ENCODE data around the gene MIB2. TPM values are rescaled to one million over a fixed set of nuclear protein-coding genes. Genes with fewer than 3 reads are reported as not detected.

The MIB2 gene
- total RNA-seq, 3 donors from 2014 or later (not counting 1 experiment from before 2014, with no cell fraction given), result 44.9 to 54.1 (median 46.0) TPM

GRCh38 chr1:1616045-1616790 lies 918 bp downstream of the MIB2 start:
- no peaks in the 10 kb centered on the region for H3K27me3 Mint-ChIP-seq (ENCODE audit: low read depth in 2 of 2)
- H3K4me3 ChIP-seq (ENCODE audit: low read length), result peak overlapping the region; percentile 26
- ATAC-seq (peak in 2 of 3 donors; percentile 14), DNase-seq (peak in 1 of 2 donors; percentile 68)
- H3K36me3 ChIP-seq (ENCODE audit: control insufficient read depth, insufficient read depth, low read length), result no peaks in the 10 kb centered on the region
- no peak for TF ChIP-seq CTCF (IDR thresholded peaks at IDR 0.05)
- H3K4me1 Mint-ChIP-seq, result peaks cover 18 to 22% of the 10 kb centered on the region in 2 donors
- H3K9me3 ChIP-seq (ENCODE audit: control insufficient read depth, insufficient read depth, low read length), result no peaks in the 10 kb centered on the region
- H3K27ac Mint-ChIP-seq, result peak overlapping the region in 1 of 2 donors; percentile 67
- peaks cover 24% of the 10 kb centered on the region for H3K4me1 ChIP-seq (ENCODE audit: control insufficient read depth, insufficient read depth, low read length)
- no peak overlapping the region for H3K27ac ChIP-seq (ENCODE audit: low read length)
- no peaks in the 10 kb centered on the region for H3K27me3 ChIP-seq (ENCODE audit: control insufficient read depth, insufficient read depth, low read length)
- peak overlapping the region; percentile 81 for H3K4me3 Mint-ChIP-seq
- intact Hi-C loops (cut with micrococcal nuclease), result loop anchor here (10.0 kb wide), 1 partner anchor 59 kb away; no protein-coding TSS in a partner anchor
- H3K36me3 Mint-ChIP-seq, result no peaks in the 10 kb centered on the region
- no peaks in the 10 kb centered on the region for H3K9me3 Mint-ChIP-seq
- 12% methylated on average over 80 of the region's 80 CpGs for WGBS (ENCODE audit: insufficient coverage)

GRCh38 chr1:1616838-1617237 lies 1.5 kb downstream of the MIB2 start:
- no peaks in the 10 kb centered on the region for H3K27me3 Mint-ChIP-seq (ENCODE audit: low read depth in 2 of 2)
- no peak for TF ChIP-seq CTCF (IDR thresholded peaks at IDR 0.05)
- intact Hi-C loops (cut with micrococcal nuclease), result loop anchor here (10.0 kb wide), 1 partner anchor 58 kb away; no protein-coding TSS in a partner anchor
- H3K27ac ChIP-seq (ENCODE audit: low read length), result no peak overlapping the region
- ATAC-seq (no peak), DNase-seq (no peak)
- peaks cover 24% of the 10 kb centered on the region for H3K4me1 ChIP-seq (ENCODE audit: control insufficient read depth, insufficient read depth, low read length)
- H3K36me3 ChIP-seq (ENCODE audit: control insufficient read depth, insufficient read depth, low read length), result no peaks in the 10 kb centered on the region
- H3K9me3 ChIP-seq (ENCODE audit: control insufficient read depth, insufficient read depth, low read length), result no peaks in the 10 kb centered on the region
- peak overlapping the region in 1 of 2 donors; percentile 67 for H3K27ac Mint-ChIP-seq
- WGBS (ENCODE audit: insufficient coverage), result 95% methylated on average over 19 of the region's 19 CpGs
- H3K4me3 ChIP-seq (ENCODE audit: low read length), result no peak overlapping the region
- peak overlapping the region; percentile 81 for H3K4me3 Mint-ChIP-seq
- no peaks in the 10 kb centered on the region for H3K9me3 Mint-ChIP-seq
- no peaks in the 10 kb centered on the region for H3K36me3 Mint-ChIP-seq
- H3K27me3 ChIP-seq (ENCODE audit: control insufficient read depth, insufficient read depth, low read length), result no peaks in the 10 kb centered on the region
- peaks cover 18 to 22% of the 10 kb centered on the region in 2 donors for H3K4me1 Mint-ChIP-seq

GRCh38 chr1:1617516-1617915 lies 2.2 kb downstream of the MIB2 start:
- H3K27ac ChIP-seq (ENCODE audit: low read length), result no peak overlapping the region
- peak overlapping the region; percentile 81 for H3K4me3 Mint-ChIP-seq
- TF ChIP-seq CTCF (IDR thresholded peaks at IDR 0.05), result no peak
- H3K9me3 Mint-ChIP-seq, result no peaks in the 10 kb centered on the region
- no peak for DNase-seq
- intact Hi-C loops (cut with micrococcal nuclease), result loop anchor here (10.0 kb wide), 1 partner anchor 57 kb away; no protein-coding TSS in a partner anchor
- WGBS (ENCODE audit: insufficient coverage), result 93% methylated on average over 11 of the region's 11 CpGs
- H3K27me3 ChIP-seq (ENCODE audit: control insufficient read depth, insufficient read depth, low read length), result no peaks in the 10 kb centered on the region
- H3K4me1 ChIP-seq (ENCODE audit: control insufficient read depth, insufficient read depth, low read length), result peaks cover 24% of the 10 kb centered on the region
- H3K27ac Mint-ChIP-seq, result peak overlapping the region in 1 of 2 donors; percentile 67
- H3K36me3 Mint-ChIP-seq, result no peaks in the 10 kb centered on the region
- H3K9me3 ChIP-seq (ENCODE audit: control insufficient read depth, insufficient read depth, low read length), result no peaks in the 10 kb centered on the region
- no peaks in the 10 kb centered on the region for H3K27me3 Mint-ChIP-seq (ENCODE audit: low read depth in 2 of 2)
- peaks cover 22 to 25% of the 10 kb centered on the region in 2 donors for H3K4me1 Mint-ChIP-seq
- ATAC-seq, result no peak
- H3K4me3 ChIP-seq (ENCODE audit: low read length), result no peak overlapping the region
- H3K36me3 ChIP-seq (ENCODE audit: control insufficient read depth, insufficient read depth, low read length), result no peaks in the 10 kb centered on the region

Data from natural killer cell (primary cell).